ENCODE results near the gene LRRIQ4.

The LRRIQ4 gene

DNA sequence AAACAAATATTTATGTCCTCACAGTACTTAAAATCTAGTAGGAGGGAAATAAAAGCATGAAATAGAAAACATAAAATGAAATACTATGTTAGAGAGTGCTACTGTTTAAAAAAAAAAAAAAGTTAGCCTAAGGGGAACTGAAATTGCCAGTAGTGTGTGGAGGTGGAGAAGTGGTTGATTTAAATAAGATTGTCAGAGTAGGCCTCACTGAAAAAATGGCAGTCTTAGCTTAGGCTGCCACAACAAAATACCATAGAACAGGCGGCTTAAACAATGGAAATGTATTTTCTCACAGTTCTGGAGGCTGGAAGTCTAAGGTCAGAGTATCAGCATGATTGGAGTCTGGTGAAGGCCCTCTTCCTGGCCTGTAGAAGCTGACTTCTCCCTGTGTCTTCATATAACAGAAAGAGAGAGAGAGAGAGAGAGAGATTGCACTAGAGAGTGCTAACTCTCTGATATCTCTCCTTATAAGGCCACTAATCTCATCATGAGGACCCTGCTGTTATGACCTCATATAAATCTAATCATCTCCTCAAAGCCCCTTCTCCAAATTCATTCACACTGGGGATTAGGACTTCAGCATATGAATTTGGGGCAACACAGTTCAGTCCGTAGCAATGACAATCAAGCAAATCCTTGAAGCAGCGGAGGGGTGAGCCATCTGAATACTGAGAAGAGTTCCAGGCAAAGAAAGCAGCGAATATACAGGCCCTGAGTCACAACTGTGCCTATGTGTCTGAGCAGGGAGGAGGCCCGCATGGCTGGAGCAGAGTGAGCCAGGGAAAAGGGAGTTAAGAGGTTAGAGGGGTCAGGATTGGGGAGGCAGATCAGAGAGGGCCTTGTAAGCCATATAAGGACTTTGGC lies 23.6 kb downstream of the LRRIQ4 start:
- H3K36me3 ChIP-seq, result no peaks in the 10 kb centered on the region
- no peaks in the 10 kb centered on the region for H3K27me3 ChIP-seq
- no peaks in the 10 kb centered on the region for H3K4me1 ChIP-seq
- no peak for DNase-seq
- TF ChIP-seq, protein P1, sequence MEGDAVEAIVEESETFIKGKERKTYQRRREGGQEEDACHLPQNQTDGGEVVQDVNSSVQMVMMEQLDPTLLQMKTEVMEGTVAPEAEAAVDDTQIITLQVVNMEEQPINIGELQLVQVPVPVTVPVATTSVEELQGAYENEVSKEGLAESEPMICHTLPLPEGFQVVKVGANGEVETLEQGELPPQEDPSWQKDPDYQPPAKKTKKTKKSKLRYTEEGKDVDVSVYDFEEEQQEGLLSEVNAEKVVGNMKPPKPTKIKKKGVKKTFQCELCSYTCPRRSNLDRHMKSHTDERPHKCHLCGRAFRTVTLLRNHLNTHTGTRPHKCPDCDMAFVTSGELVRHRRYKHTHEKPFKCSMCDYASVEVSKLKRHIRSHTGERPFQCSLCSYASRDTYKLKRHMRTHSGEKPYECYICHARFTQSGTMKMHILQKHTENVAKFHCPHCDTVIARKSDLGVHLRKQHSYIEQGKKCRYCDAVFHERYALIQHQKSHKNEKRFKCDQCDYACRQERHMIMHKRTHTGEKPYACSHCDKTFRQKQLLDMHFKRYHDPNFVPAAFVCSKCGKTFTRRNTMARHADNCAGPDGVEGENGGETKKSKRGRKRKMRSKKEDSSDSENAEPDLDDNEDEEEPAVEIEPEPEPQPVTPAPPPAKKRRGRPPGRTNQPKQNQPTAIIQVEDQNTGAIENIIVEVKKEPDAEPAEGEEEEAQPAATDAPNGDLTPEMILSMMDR (IDR thresholded peaks at IDR 0.05), result no peak
- no peaks in the 10 kb centered on the region for H3K9me3 ChIP-seq
- intact Hi-C loops (cut with DNase I; ENCODE audit: low total_unique reads), result no loop called here
- H3K4me3 ChIP-seq, result no peak overlapping the region
- no peak overlapping the region for H3K27ac ChIP-seq

DNA sequence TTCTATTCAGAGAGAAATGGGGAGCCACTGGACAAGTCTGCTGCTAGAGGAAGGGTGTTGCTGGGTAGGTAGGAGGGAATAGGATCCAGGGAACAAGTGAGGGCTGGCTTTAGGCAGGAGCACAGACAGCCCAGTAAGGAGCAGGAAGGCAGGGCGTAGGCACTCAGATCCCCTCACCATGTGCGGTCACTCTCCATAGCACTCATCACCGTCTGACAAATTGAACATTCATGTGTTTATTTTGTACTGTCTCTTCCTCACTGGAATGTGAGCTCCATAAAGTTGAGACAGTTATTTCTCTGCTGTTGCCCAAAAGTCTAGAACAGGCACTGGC lies 24.2 kb downstream of the LRRIQ4 start:
- TF ChIP-seq, protein P1 (IDR thresholded peaks at IDR 0.05), result no peak
- Histone ChIP-seq H3K27me3 (no peaks in the 10 kb centered on the region), H3K36me3 (no peaks in the 10 kb centered on the region), H3K4me3 (no peak overlapping the region), H3K27ac (no peak overlapping the region), H3K9me3 (no peaks in the 10 kb centered on the region), H3K4me1 (no peaks in the 10 kb centered on the region)
- intact Hi-C loops (cut with DNase I; ENCODE audit: low total_unique reads), result no loop called here
- no peak for DNase-seq

DNA sequence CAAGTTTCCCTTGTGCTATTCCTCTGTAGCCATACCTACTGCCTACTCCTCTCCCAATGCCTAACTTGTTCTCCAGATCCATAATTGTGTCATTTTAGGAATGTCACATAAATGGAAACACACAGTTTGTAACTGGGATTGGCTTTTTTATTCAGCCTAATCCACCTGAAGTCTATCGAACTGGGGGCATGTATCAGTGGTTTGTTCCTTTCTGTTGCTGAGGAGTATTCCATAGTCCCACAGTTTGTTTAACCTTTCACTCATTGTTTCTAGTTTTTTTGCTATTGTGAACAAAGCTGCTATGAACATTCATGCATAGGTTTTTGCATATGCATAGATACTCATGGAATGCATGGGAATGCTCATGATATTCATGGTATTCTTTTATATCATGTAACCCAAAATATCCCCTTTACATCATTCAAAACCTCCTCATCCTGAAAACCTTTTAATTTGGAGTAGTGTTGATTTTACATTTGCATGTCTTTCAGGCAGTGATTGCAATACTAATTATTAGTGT lies 25.9 kb downstream of the LRRIQ4 start:
- no peak for DNase-seq
- intact Hi-C loops (cut with DNase I; ENCODE audit: low total_unique reads), result no loop called here
- H3K4me3 ChIP-seq, result no peak overlapping the region
- H3K4me1 ChIP-seq, result no peaks in the 10 kb centered on the region
- H3K9me3 ChIP-seq, result no peaks in the 10 kb centered on the region
- TF ChIP-seq, protein P1 (IDR thresholded peaks at IDR 0.05), result no peak
- H3K36me3 ChIP-seq, result no peaks in the 10 kb centered on the region
- no peaks in the 10 kb centered on the region for H3K27me3 ChIP-seq
- H3K27ac ChIP-seq, result no peak overlapping the region

DNA sequence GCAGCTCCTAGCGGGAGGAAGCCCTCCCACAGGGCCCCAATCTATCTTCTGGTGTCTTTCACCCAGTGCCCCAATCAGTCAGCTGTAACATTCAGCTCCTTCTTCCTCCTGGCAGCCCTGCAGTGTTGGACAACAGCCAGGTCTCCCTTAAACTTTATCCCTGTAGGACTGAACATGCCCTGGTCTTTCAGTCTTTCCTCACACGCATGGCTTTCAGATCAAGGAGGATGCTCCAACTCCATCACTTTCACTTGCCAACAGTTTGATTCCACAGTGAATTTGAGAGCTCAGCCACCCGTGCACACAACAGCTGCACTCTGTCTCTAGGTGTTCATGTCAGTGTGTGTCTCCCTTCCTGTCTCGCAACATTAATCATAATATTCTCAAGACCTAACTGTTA lies 28.5 kb downstream of the LRRIQ4 start:
- no peak for DNase-seq
- TF ChIP-seq, protein P1 (IDR thresholded peaks at IDR 0.05), result no peak
- intact Hi-C loops (cut with DNase I; ENCODE audit: low total_unique reads), result no loop called here

DNA sequence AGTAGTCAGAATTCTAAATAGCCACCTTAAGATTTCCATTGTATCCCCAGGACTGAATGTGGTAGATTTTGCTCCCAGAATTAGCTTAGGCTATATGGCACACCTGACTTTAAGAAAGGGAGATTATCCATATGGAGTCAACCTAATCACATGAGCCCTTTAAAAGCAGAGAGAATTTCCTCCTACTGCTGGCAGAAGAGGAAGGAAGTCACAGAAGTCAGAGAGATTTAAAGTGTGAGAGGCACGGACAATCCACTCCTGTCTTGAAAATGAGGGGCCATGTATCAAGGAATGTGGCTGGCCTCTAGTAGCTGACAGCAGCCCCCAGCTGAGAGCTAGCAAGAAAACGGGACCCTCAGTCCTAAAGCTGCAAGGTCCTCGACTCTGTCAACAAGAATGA lies 30.3 kb downstream of the LRRIQ4 start:
- no peak for DNase-seq
- H3K27ac ChIP-seq, result no peak overlapping the region
- no peak overlapping the region for H3K4me3 ChIP-seq
- no peaks in the 10 kb centered on the region for H3K9me3 ChIP-seq
- no peaks in the 10 kb centered on the region for H3K4me1 ChIP-seq
- TF ChIP-seq, protein P1 (IDR thresholded peaks at IDR 0.05), result no peak
- intact Hi-C loops (cut with DNase I; ENCODE audit: low total_unique reads), result no loop called here
- no peaks in the 10 kb centered on the region for H3K27me3 ChIP-seq
- no peaks in the 10 kb centered on the region for H3K36me3 ChIP-seq

More for the DNA sequence above, 28.5 kb downstream of the LRRIQ4 start:
- Histone ChIP-seq H3K36me3 (no peaks in the 10 kb centered on the region), H3K27ac (no peak overlapping the region), H3K4me3 (no peak overlapping the region), H3K9me3 (no peaks in the 10 kb centered on the region), H3K27me3 (no peaks in the 10 kb centered on the region), H3K4me1 (no peaks in the 10 kb centered on the region)
